K562 (cell line): ENCODE measurements around the gene ANK3. TPM values are rescaled to one million over a fixed set of nuclear protein-coding genes. Genes with fewer than 3 reads are reported as not detected.

Experiments used
- BRF2 ChIP-seq: IDR thresholded peaks from 3 replicates; pipeline ENCODE4 v1.6.1; 2011; ENCODE audit warnings: borderline replicate concordance, mild to moderate bottlenecking; ENCODE audit not compliant: insufficient read length, insufficient read depth
- CEBPB ChIP-seq: fragments of 450-650 bp; IDR thresholded peaks from 2 replicates; pipeline ENCODE4 v1.6.1; 2016; ENCODE audit warnings: missing genetic modification characterization, missing compliant biosample characterization
- CGGBP1 ChIP-seq: fragments of 250-450 bp; sonication (Bioruptor Pico); IDR thresholded peaks from 2 replicates; pipeline ENCODE4 v1.9.0; 2021; ENCODE audit warnings: mild to moderate bottlenecking
- CSDE1 ChIP-seq, 2 experiments: fragments of 450-650 bp; IDR thresholded peaks; 2 replicates each; pipeline ENCODE4 v1.6.1; 2016; ENCODE audit warnings: mild to moderate bottlenecking in 1 of 2
- ELK1 ChIP-seq: sonication (generic); formaldehyde crosslinking; IDR thresholded peaks from 2 replicates; pipeline ENCODE4 v1.8.1; 2022; ENCODE audit warnings: missing genetic modification reagents
- FIP1L1 ChIP-seq: fragments of 200-400 bp; formaldehyde crosslinking; IDR thresholded peaks from 2 replicates; pipeline ENCODE4 v1.6.1; 2018; ENCODE audit warnings: mild to moderate bottlenecking, low read depth, low read length; ENCODE audit not compliant: poor library complexity, severe bottlenecking
- HIVEP1 ChIP-seq: fragments of 250-450 bp; sonication (Bioruptor Pico); IDR thresholded peaks from 2 replicates; pipeline ENCODE4 v1.4.0; 2020; ENCODE audit warnings: mild to moderate bottlenecking
- ILF3 ChIP-seq: fragments of 450-650 bp; IDR thresholded peaks from 2 replicates; pipeline ENCODE4 v1.6.1; 2018; ENCODE audit warnings: antibody characterized with exemption, mild to moderate bottlenecking, moderate library complexity, borderline replicate concordance
- KDM2B ChIP-seq: fragments of 250-450 bp; sonication (Bioruptor Pico); IDR thresholded peaks from 2 replicates; pipeline ENCODE4 v1.8.0; 2021; ENCODE audit warnings: mild to moderate bottlenecking, moderate library complexity
- LCOR ChIP-seq: sonication (generic); formaldehyde crosslinking; IDR thresholded peaks from 2 replicates; pipeline ENCODE4 v1.8.0; 2022; ENCODE audit warnings: mild to moderate bottlenecking, missing genetic modification reagents
- MECOM ChIP-seq: fragments of 250-450 bp; sonication (Bioruptor Pico); IDR thresholded peaks from 2 replicates; pipeline ENCODE4 v1.8.0; 2022; ENCODE audit warnings: inconsistent platforms
- MXI1 ChIP-seq: IDR thresholded peaks from 2 replicates; pipeline ENCODE4 v1.6.1; 2011; ENCODE audit warnings: low read depth, mild to moderate bottlenecking, improper control_type of control experiment, low read length
- NR2C2 ChIP-seq, 2 experiments: fragments of 200-800 bp in 1 of 2; sonication (Bioruptor generic) in 1 of 2; sonication (generic) in 1 of 2; formaldehyde crosslinking in 1 of 2; IDR thresholded peaks; 2 replicates each; pipeline versions ENCODE4 v1.6.1 to v1.8.0; 2016 to 2022; ENCODE audit warnings: mild to moderate bottlenecking in 1 of 2, missing compliant biosample characterization in 1 of 2, missing genetic modification characterization in 1 of 2, missing genetic modification reagents in 1 of 2
- PHB ChIP-seq: fragments of 250-450 bp; sonication (Bioruptor Pico); IDR thresholded peaks from 2 replicates; pipeline ENCODE4 v1.5.0; 2021
- PHB2 ChIP-seq: fragments of 450-650 bp; IDR thresholded peaks from 2 replicates; pipeline ENCODE4 v1.6.1; 2017; ENCODE audit warnings: low read depth
- PML ChIP-seq: IDR thresholded peaks from 2 replicates; pipeline ENCODE4 v1.6.1; 2012; ENCODE audit warnings: low read length, inconsistent platforms
- RB1 ChIP-seq: fragments of 450-650 bp; IDR thresholded peaks from 2 replicates; pipeline ENCODE4 v1.6.1; 2017; ENCODE audit warnings: low read depth, mild to moderate bottlenecking
- SLC30A9 ChIP-seq: fragments of 250-450 bp; sonication (Bioruptor Pico); IDR thresholded peaks from 2 replicates; pipeline ENCODE4 v1.8.0; 2022; ENCODE audit warnings: mild to moderate bottlenecking, moderate library complexity
- SMARCA5 ChIP-seq: fragments of 450-650 bp; IDR thresholded peaks from 2 replicates; pipeline ENCODE4 v1.6.1; 2016
- STAG1 ChIP-seq: sonication (generic); formaldehyde crosslinking; IDR thresholded peaks from 2 replicates; pipeline ENCODE4 v1.5.0; 2020; ENCODE audit warnings: missing genetic modification reagents, borderline replicate concordance
- TBL1XR1 ChIP-seq, 2 experiments: IDR thresholded peaks; 2 replicates each; pipeline ENCODE4 v1.6.1; 2012; ENCODE audit warnings: improper control_type of control experiment in 2 of 2, low read length in 2 of 2, mild to moderate bottlenecking in 1 of 2
- TEAD2 ChIP-seq: fragments of 450-650 bp; IDR thresholded peaks from 2 replicates; pipeline ENCODE4 v1.6.1; 2016; ENCODE audit warnings: missing genetic modification characterization, control low read depth, missing compliant biosample characterization
- ZNF184 ChIP-seq: sonication (generic); formaldehyde crosslinking; IDR thresholded peaks from 2 replicates; pipeline ENCODE4 v1.5.0; 2020; ENCODE audit warnings: missing genetic modification reagents
- ZNF354B ChIP-seq: fragments of 250-450 bp; sonication (Bioruptor Pico); IDR thresholded peaks from 2 replicates; pipeline ENCODE4 v1.4.0; 2020
- ZNF584 ChIP-seq: fragments of 200-800 bp; sonication (Bioruptor generic); IDR thresholded peaks from 2 replicates; pipeline ENCODE4 v1.6.1; 2016; ENCODE audit warnings: low read depth, mild to moderate bottlenecking, missing genetic modification characterization, missing compliant biosample characterization
- ZNF644 ChIP-seq: fragments of 200-800 bp; sonication (Bioruptor generic); IDR thresholded peaks from 2 replicates; pipeline ENCODE4 v1.6.1; 2016; ENCODE audit warnings: low read depth, missing genetic modification characterization, missing compliant biosample characterization
- ZNF668 ChIP-seq: fragments of 250-450 bp; sonication (Bioruptor Pico); IDR thresholded peaks from 2 replicates; pipeline ENCODE4 v1.8.0; 2022; ENCODE audit warnings: mild to moderate bottlenecking, inconsistent platforms
- ZNF766 ChIP-seq: fragments of 200-800 bp; sonication (Bioruptor generic); conservative IDR thresholded peaks from 2 replicates; pipeline ENCODE4 v1.6.1; 2016; ENCODE audit warnings: missing genetic modification characterization, missing compliant biosample characterization
- polyA plus RNA-seq, 8 experiments: library from polyadenylated mRNA; depleted of rRNA in 4 of 8; stranded (reverse) in 5 of 8; unstranded in 3 of 8; fragments of >200 nt; fragmentation: Nextera tagmentation in 2 of 8; fragmentation: Illumina TruSeq in 1 of 8; extraction: Ambion mirVana in 2 of 8; extraction: Trizol in 1 of 8; gene quantifications; 2 replicates each; pipeline versions ENCODE4 v1.2.1 to v1.2.3, GENCODE V29; 2011 to 2014; ENCODE audit warnings: inconsistent platforms in 1 of 8, missing spikeins in 1 of 8
- total RNA-seq, 7 experiments: library from RNA; depleted of rRNA in 6 of 7; stranded (reverse); fragments of >200 nt in 6 of 7; fragmentation: Illumina TruSeq in 2 of 7; extraction: Trizol in 2 of 7; gene quantifications; 2 replicates each; pipeline versions ENCODE4 v1.2.1 to v1.2.3, GENCODE V29; 2011 to 2021; ENCODE audit warnings: low replicate concordance in 1 of 7

Gene ANK3
- total and polyA plus RNA-seq, 9 of the 15 experiments (the other 6 are each of a cell fraction or from before 2014, with no cell fraction given) = 10.0 to 32.3 (median 17.9) TPM

GRCh38 chr10:60262647-60263126 lies 127.0 kb downstream of the ANK3 start (continued):
- TF ChIP-seq BRF2 (no peak), RB1 (no peak; the same call in 1 of the 2 replicates), CSDE1 (IDR thresholded peaks at IDR 0.05) (no peak), CGGBP1 (CRISPR knock-in tag) (peak; percentile 81; the same call in 1 of the 2 replicates), FIP1L1 (no peak), ZNF644 (peak; percentile 96), ZNF766 (peak; percentile 78), TEAD2 (tag) (no peak), ZNF668 (CRISPR knock-in tag) (peak; percentile 77; the same call in 1 of the 2 replicates), NR2C2 (CRISPR knock-in tag; IDR thresholded peaks at IDR 0.05) (no peak), NR2C2 (tag; IDR thresholded peaks at IDR 0.05) (peak; percentile 60; the same call in 1 of the 2 replicates), ILF3 (no peak), MECOM (CRISPR knock-in tag) (peak; percentile 97), ZNF184 (CRISPR knock-in tag) (no peak), PML (peak; percentile 99), SLC30A9 (no peak), HIVEP1 (CRISPR knock-in tag) (peak; percentile 81; the same call in 1 of the 2 replicates), SMARCA5 (no peak), MXI1 (no peak), ZNF584 (0 out of 2 replicates have a peak, but pooled peaks have one; percentile 64), KDM2B (CRISPR knock-in tag) (no peak), ELK1 (CRISPR knock-in tag) (no peak), LCOR (CRISPR knock-in tag) (peak; percentile 83), PHB (CRISPR knock-in tag) (no peak), CEBPB (peak; percentile 91), TBL1XR1 (IDR thresholded peaks at IDR 0.05; ENCODE audit: low read length in 2 of 2) (peak in 1 of 2 experiments; percentile 90; a peak in 2 of 4 replicates), PHB2 (peak; percentile 96), ZNF354B (no peak), STAG1 (no peak)
